ENCODE data around the gene GPC5. TPM values are rescaled to one million over a fixed set of nuclear protein-coding genes. Genes with fewer than 3 reads are reported as not detected.

Gene GPC5
- polyA plus RNA-seq, 10 donors, result 0.16 to 0.77 (median 0.26) TPM

GRCh38 chr13:91710733-91711132, 312.3 kb downstream of the GPC5 start:
- DNase-seq, result no peak

- no peak for DNase-seq
These were observed 316.4 kb downstream of the GPC5 start for GRCh38 chr13:91714855-91715254.

- no peak for DNase-seq
These were observed 318.1 kb downstream of the GPC5 start for GRCh38 chr13:91716436-91717065.

GRCh38 chr13:91719033-91719432, 320.6 kb downstream of the GPC5 start:
- DNase-seq, result no peak

- no peak for DNase-seq
These were observed 323.0 kb downstream of the GPC5 start for GRCh38 chr13:91721413-91721812.

- DNase-seq, result peak; percentile 12 to 46 (median 13)
These were observed 324.0 kb downstream of the GPC5 start for GRCh38 chr13:91722267-91722884.

GRCh38 chr13:91724591-91724990, 326.2 kb downstream of the GPC5 start:
- DNase-seq, result no peak

GRCh38 chr13:91725646-91726045, 327.2 kb downstream of the GPC5 start:
- no peak for DNase-seq

GRCh38 chr13:91726671-91727070, 328.2 kb downstream of the GPC5 start:
- peak in 1 of 3 donors; percentile 25 for DNase-seq

- DNase-seq, result no peak
These were observed 331.4 kb downstream of the GPC5 start for GRCh38 chr13:91729859-91730258.

- DNase-seq, result no peak
These were observed 341.3 kb downstream of the GPC5 start for GRCh38 chr13:91739751-91740150.

GRCh38 chr13:91740756-91741155, 342.3 kb downstream of the GPC5 start:
- no peak for DNase-seq

- no peak for DNase-seq
These were observed 343.5 kb downstream of the GPC5 start for GRCh38 chr13:91741925-91742324.

GRCh38 chr13:91744284-91744683, 345.9 kb downstream of the GPC5 start:
- DNase-seq, result no peak

GRCh38 chr13:91745967-91746366, 347.5 kb downstream of the GPC5 start:
- DNase-seq, result no peak

- DNase-seq, result no peak
These were observed 348.8 kb downstream of the GPC5 start for GRCh38 chr13:91747186-91747585.

GRCh38 chr13:91748416-91749089, 350.1 kb downstream of the GPC5 start:
- DNase-seq, result no peak

GRCh38 chr13:91758724-91759123, 360.3 kb downstream of the GPC5 start:
- no peak for DNase-seq

GRCh38 chr13:91762957-91763356, 364.5 kb downstream of the GPC5 start:
- no peak for DNase-seq

- no peak for DNase-seq
These were observed 366.1 kb downstream of the GPC5 start for GRCh38 chr13:91764527-91764926.

- DNase-seq, result no peak
These were observed 369.2 kb downstream of the GPC5 start for GRCh38 chr13:91767651-91768050.

- DNase-seq, result no peak
These were observed 370.3 kb downstream of the GPC5 start for GRCh38 chr13:91768746-91769145.

GRCh38 chr13:91771229-91771628, 372.8 kb downstream of the GPC5 start:
- DNase-seq, result no peak

All from muscle of back (tissue), 11 donors.